Calu3 (cell line): ENCODE measurements around the gene PRRG3. TPM values are rescaled to one million over a fixed set of nuclear protein-coding genes. Genes with fewer than 3 reads are reported as not detected.

Experiments
- BruUV-seq: library from RNA; stranded (reverse); fragments of 400-500 nt; replicated peaks from 2 replicates; lab custom pipeline; 2021; lab: Mats Ljungman, UMichigan
- CTCF ChIA-PET: fragments of 300-600 bp; sonication (Branson Sonifier 250); formaldehyde crosslinking; loops from one replicate; lab custom pipeline; 2022; ENCODE audit warnings: antibody characterized with exemption; lab: Charles Lee
- DNase-seq: peaks from one replicate; pipeline ENCODE4 v3.0.0; 2022
- H3K27ac Mint-ChIP-seq: one replicate; pipeline ENCODE4 v1.8.0; 2022; ENCODE audit warnings: mixed read lengths; ENCODE audit not compliant: unreplicated experiment
- H3K27me3 Mint-ChIP-seq: one replicate; pipeline ENCODE4 v1.8.0; 2022; ENCODE audit warnings: mixed read lengths; ENCODE audit not compliant: unreplicated experiment
- H3K36me3 Mint-ChIP-seq: one replicate; pipeline ENCODE4 v1.8.0; 2022; ENCODE audit warnings: mild to moderate bottlenecking, moderate library complexity, mixed read lengths; ENCODE audit not compliant: insufficient read depth, unreplicated experiment
- H3K4me1 Mint-ChIP-seq: one replicate; pipeline ENCODE4 v1.8.0; 2022; ENCODE audit warnings: mild to moderate bottlenecking, low read depth, mixed read lengths; ENCODE audit not compliant: unreplicated experiment
- H3K4me3 Mint-ChIP-seq: one replicate; pipeline ENCODE4 v1.8.0; 2022; ENCODE audit warnings: mild to moderate bottlenecking, low read depth, moderate library complexity, mixed read lengths; ENCODE audit not compliant: unreplicated experiment
- H3K9me3 Mint-ChIP-seq: one replicate; pipeline ENCODE4 v1.8.0; 2022; ENCODE audit warnings: low read depth, mixed read lengths; ENCODE audit not compliant: unreplicated experiment
- CTCF ChIP-seq: fragments of 200-600 bp; IDR thresholded peaks from one replicate; pipeline ENCODE4 v1.8.0; 2022; ENCODE audit warnings: antibody characterized with exemption; ENCODE audit not compliant: unreplicated experiment
- intact Hi-C: fragments of 100-400 bp; cut with micrococcal nuclease; formaldehyde crosslinking; loops from one replicate; pipeline ENCODE4 v1.10.0; 2022; ENCODE audit not compliant: unreplicated experiment
- total RNA-seq: library from RNA; stranded (reverse); gene quantifications from 2 replicates; pipeline ENCODE4 v1.2.3, GENCODE V29; 2022

Gene PRRG3
- total RNA-seq, 1 experiment from 2014 or later: not detected

GRCh38 chrX:151735219-151735618 lies 40.0 kb downstream of the PRRG3 start:
- peaks cover 63% of the 10 kb centered on the region for H3K27me3 Mint-ChIP-seq
- H3K4me3 Mint-ChIP-seq: no peak overlapping the region
- H3K4me1 Mint-ChIP-seq: no peaks in the 10 kb centered on the region
- CTCF ChIA-PET: no interaction called here
- intact Hi-C loops: no loop called here
- DNase-seq: no peak
- H3K27ac Mint-ChIP-seq: no peak overlapping the region
- no peak for TF ChIP-seq CTCF
- no TSS peak for BruUV-seq
- no peaks in the 10 kb centered on the region for H3K9me3 Mint-ChIP-seq
- no peaks in the 10 kb centered on the region for H3K36me3 Mint-ChIP-seq

- H3K27me3 Mint-ChIP-seq: peaks cover 75% of the 10 kb centered on the region
- no peak overlapping the region for H3K4me3 Mint-ChIP-seq
- intact Hi-C loops: no loop called here
- TF ChIP-seq CTCF: no peak
- no peaks in the 10 kb centered on the region for H3K36me3 Mint-ChIP-seq
- H3K27ac Mint-ChIP-seq: no peak overlapping the region
- DNase-seq: no peak
- BruUV-seq: no TSS peak
- no peaks in the 10 kb centered on the region for H3K4me1 Mint-ChIP-seq
- CTCF ChIA-PET: no interaction called here
- no peaks in the 10 kb centered on the region for H3K9me3 Mint-ChIP-seq
Measured at GRCh38 chrX:151736685-151737084, 41.4 kb downstream of the PRRG3 start.

GRCh38 chrX:151737494-151737893 lies 42.2 kb downstream of the PRRG3 start:
- TF ChIP-seq CTCF: no peak
- H3K36me3 Mint-ChIP-seq: no peaks in the 10 kb centered on the region
- intact Hi-C loops: no loop called here
- DNase-seq: no peak
- no peak overlapping the region for H3K4me3 Mint-ChIP-seq
- no peak overlapping the region for H3K27ac Mint-ChIP-seq
- no peaks in the 10 kb centered on the region for H3K9me3 Mint-ChIP-seq
- no peaks in the 10 kb centered on the region for H3K4me1 Mint-ChIP-seq
- no TSS peak for BruUV-seq
- CTCF ChIA-PET: no interaction called here
- peaks cover 75% of the 10 kb centered on the region for H3K27me3 Mint-ChIP-seq

- no TSS peak for BruUV-seq
- Mint-ChIP-seq H3K9me3 (no peaks in the 10 kb centered on the region), H3K27me3 (peaks cover 78% of the 10 kb centered on the region), H3K36me3 (no peaks in the 10 kb centered on the region), H3K4me1 (no peaks in the 10 kb centered on the region), H3K27ac (no peak overlapping the region), H3K4me3 (no peak overlapping the region)
- intact Hi-C loops: no loop called here
- no peak for DNase-seq
- no peak for TF ChIP-seq CTCF
- CTCF ChIA-PET: no interaction called here
Measured at GRCh38 chrX:151738751-151739150, 43.5 kb downstream of the PRRG3 start.

GRCh38 chrX:151741606-151742005 lies 46.3 kb downstream of the PRRG3 start:
- H3K27me3 Mint-ChIP-seq: peaks cover 74% of the 10 kb centered on the region
- H3K4me1 Mint-ChIP-seq: no peaks in the 10 kb centered on the region
- no peak for TF ChIP-seq CTCF
- H3K9me3 Mint-ChIP-seq: no peaks in the 10 kb centered on the region
- H3K4me3 Mint-ChIP-seq: no peak overlapping the region
- DNase-seq: no peak
- H3K36me3 Mint-ChIP-seq: no peaks in the 10 kb centered on the region
- no TSS peak for BruUV-seq
- no peak overlapping the region for H3K27ac Mint-ChIP-seq
- CTCF ChIA-PET: no interaction called here
- intact Hi-C loops: no loop called here
